Prostate gland (tissue), 2 donors: ENCODE results near the gene BAIAP2L1.

Experiments
- POLR2AphosphoS5 ChIP-seq: sonication (generic); formaldehyde crosslinking; IDR thresholded peaks from one replicate; pipeline ENCODE4 v1.6.1; 2017; ENCODE audit warnings: antibody characterized with exemption
- TF ChIP-seq, protein P1 (sequence below), 4 experiments: fragments of 200-600 bp in 2 of 4; fragments of 450-650 bp in 2 of 4; sonication (generic) in 2 of 4; IDR thresholded peaks; 1 replicate in 3 of 4; 2 replicates in 1 of 4; pipeline ENCODE4 v1.5.1; 2016 to 2019; ENCODE audit warnings: antibody characterized with exemption in 4 of 4, mild to moderate bottlenecking in 2 of 4, moderate library complexity in 2 of 4

DNA sequence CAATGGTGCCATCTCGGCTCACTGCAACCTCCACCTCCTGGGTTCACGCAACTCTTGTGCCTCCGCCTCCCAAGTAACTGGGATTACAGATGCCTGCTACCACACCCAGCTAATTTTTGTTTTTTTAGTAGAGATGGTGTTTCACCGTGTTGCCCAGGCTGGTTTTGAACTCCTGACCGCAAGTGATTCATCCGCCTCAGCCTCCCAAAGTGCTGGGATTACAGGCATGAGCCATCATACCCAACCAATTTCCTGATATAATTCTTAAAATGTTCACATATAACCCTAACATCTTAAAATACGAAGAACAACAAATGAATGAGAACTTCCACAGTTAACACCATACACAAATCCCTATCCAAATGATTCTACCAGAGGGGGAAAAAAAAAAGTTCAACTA, 31.2 kb downstream of the BAIAP2L1 start:
- TF ChIP-seq, protein P1, sequence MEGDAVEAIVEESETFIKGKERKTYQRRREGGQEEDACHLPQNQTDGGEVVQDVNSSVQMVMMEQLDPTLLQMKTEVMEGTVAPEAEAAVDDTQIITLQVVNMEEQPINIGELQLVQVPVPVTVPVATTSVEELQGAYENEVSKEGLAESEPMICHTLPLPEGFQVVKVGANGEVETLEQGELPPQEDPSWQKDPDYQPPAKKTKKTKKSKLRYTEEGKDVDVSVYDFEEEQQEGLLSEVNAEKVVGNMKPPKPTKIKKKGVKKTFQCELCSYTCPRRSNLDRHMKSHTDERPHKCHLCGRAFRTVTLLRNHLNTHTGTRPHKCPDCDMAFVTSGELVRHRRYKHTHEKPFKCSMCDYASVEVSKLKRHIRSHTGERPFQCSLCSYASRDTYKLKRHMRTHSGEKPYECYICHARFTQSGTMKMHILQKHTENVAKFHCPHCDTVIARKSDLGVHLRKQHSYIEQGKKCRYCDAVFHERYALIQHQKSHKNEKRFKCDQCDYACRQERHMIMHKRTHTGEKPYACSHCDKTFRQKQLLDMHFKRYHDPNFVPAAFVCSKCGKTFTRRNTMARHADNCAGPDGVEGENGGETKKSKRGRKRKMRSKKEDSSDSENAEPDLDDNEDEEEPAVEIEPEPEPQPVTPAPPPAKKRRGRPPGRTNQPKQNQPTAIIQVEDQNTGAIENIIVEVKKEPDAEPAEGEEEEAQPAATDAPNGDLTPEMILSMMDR (IDR thresholded peaks at IDR 0.05), result no peak
- no peak for TF ChIP-seq POLR2AphosphoS5
